NCI-H1092 (cell line): Measurements from ENCODE around the gene CHTF18.
"Not testable (repeated sequence)": the region's sequence is repeated elsewhere in the genome, so short reads cannot be mapped to it uniquely, and the experiment has no call there.

Experiments
- DNase-seq: peaks from one replicate; lab custom pipeline; 2025; lab: John Stamatoyannopoulos, UW

Gene CHTF18

GRCh38 chr16:776298-776697 is 12.1 kb upstream of the CHTF18 start:
- DNase-seq = not testable (repeated sequence)

DNA sequence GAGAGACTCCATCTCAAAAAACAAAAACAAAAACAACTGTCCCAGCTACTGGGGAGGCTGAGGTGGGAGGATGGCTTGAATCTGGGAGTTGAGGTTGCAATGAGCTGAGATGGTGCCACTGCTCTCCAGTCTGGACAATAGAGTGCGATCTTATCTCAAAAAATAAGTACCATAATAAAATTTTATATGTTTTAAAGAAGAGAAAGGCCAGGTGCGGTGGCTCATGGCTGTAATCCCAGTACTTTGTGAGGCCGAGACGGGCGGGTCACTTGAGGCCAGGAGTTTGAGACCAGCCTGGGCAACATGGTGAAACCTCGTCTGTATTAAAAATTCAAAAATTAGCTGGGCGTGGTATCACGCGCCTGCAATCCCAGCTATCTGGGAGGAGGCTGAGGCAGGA is 11.6 kb upstream of the CHTF18 start:
- no peak for DNase-seq

- no peak for DNase-seq
These were observed 10.6 kb upstream of the CHTF18 start for GRCh38 chr16:777826-778225.

DNA sequence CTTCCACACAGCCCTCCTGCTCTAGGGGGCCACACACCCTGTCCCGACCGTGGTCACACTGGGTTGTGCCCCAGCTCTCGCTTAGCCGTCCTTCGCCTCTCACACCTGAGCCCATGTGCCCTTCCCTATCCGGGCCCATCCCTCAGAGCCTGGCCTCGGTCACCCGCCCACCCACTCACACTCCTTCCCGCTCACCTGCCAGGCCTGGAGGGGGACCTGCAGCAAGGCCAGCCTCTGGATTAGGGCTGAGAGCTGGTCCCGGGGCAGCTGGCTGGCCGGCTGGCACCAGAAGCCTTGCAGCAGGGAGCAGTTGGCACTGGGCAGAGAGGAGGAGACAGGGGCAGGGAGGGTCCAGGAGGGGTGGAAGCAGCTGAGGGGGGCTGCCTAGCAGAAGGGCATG is 10.0 kb upstream of the CHTF18 start:
- DNase-seq = no peak

- DNase-seq = no peak
These were observed 9.4 kb upstream of the CHTF18 start for GRCh38 chr16:778909-779527.

- DNase-seq = no peak
These were observed 8.9 kb upstream of the CHTF18 start for GRCh38 chr16:779561-779960.

DNA sequence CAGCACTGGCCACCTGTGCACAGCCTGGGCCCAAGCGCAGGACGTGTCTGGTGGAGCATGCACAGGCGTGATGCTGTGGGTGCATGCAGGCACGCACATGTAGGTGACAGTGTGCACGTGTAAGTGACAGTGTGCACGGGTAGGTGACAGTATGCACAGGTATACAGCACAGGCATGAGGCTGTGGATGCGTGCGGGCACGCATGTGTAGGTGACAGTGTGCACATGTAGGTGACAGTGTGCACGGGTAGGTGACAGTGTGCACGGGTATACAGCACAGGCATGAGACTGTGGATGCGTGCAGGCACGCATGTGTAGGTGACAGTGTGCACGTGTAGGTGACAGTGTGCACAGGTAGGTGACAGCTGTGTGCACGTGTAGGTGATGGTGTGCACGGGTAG is 8.1 kb upstream of the CHTF18 start:
- no peak for DNase-seq

- no peak for DNase-seq
These were observed 6.9 kb upstream of the CHTF18 start for GRCh38 chr16:781346-782010.

- no peak for DNase-seq
These were observed 6.2 kb upstream of the CHTF18 start for GRCh38 chr16:782258-782657.

- DNase-seq = peak; percentile 56
These were observed 5.5 kb upstream of the CHTF18 start for GRCh38 chr16:782766-783403.

GRCh38 chr16:783404-784161 is 4.8 kb upstream of the CHTF18 start:
- no peak for DNase-seq

DNA sequence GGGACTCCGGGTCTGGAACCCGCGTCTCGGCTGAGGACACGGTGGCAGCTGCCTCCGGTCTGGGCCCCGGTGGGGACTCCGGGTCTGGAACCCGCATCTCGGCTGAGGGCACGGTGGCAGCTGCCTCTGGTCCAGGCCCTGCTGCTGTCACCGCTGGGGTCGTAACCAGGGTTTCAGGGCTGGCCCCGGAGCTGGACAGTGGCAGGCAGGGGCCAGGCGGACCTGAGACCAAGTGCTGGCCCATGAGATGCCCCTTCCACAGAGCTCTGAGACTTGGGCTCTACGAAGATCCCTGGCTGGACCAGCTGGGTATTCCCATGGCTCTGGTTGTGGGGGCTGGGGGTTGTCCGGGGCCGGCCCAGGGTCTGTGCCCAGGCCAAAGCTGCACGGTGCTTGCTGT is 4.0 kb upstream of the CHTF18 start:
- DNase-seq = no peak

GRCh38 chr16:785563-786535 is 2.6 kb upstream of the CHTF18 start:
- DNase-seq = peak; percentile 21

DNA sequence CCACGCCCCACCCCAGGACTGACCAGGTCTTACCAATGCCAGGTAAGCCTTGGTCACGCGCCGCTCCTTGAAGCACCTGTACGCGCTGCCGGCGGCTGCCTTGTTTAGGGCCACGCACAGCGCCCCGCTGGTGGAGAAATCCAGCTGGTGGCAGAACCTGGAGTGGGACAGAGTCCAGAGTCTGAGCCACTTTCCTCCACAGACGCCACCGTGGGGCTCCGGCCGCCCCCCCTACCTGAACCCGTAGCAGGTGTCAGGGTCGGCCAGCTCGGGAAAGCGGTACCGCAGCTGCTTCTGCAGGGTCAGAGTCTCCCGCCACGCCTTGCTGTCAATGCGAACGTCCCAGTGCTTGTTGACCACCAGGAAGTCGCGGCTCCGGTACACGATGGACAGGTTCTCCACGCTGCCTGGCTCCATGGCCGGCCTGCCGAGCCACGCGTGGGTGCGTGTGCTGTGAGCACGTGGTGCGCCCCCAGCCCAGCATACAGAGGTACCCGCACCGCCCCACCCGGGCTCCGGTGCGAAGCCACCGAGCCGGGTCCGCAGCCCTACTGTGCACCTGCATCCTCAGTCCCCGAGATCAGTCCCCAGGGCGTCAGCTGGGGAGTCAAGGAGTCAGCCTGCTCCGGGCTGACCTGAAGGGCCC is 976 bp upstream of the CHTF18 start:
- DNase-seq = no peak

DNA sequence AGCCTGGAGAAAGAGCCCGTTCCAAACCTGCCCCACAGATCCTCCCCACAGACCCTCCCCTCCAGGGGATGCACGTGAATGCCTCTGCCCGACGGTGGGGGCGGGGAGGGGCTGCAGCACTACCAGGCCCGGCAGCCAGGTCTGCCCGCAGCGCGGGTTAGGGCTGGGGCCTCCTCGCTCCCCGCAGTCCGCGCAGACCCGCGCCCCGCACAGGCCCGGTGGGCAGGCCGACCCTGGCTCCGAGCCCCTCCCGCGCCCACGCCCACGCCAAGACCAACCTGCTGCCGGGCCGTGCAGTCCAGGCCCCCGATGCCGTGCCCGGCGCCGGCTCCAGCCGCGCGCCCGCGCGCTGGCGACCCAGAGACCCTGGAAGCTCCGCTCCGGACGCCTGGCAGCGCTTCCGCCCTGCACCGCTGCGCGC is 432 bp upstream of the CHTF18 start, which contains the start of gene RPUSD1:
TSS of gene RPUSD1 (minus strand) at position 404 of the 421 bp plus-strand sequence. CDS start 644 bp downstream, outside the sequence.
- DNase-seq = no peak

DNA sequence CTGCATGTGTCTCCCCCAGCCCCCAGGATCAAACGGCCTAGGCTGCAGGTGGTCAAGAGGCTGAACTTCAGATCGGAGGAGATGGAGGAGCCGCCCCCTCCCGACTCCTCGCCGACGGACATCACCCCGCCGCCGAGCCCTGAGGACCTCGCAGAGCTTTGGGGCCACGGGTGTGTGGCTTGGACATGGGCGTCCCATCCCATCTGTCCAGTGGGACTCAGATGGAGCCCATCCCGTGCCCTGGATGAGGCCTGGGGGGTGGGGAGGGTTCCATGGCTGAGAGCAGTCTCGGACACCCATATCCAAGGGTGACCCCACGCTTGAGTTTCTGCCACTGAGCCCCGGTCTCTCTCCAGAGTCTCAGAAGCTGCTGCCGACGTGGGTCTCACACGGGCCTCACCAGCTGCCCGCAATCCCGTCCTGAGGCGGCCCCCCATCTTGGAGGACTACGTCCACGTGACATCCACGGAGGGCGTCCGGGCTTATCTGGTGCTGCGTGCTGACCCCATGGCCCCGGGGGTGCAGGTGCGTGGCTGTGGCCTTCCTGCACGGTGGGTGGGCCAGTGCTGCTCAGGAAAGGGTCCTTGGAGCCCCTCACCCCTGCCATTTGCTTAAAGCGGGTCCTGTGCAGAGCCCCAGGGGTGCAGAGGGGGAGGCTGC is 901 bp downstream of the CHTF18 start:
- DNase-seq = no peak

DNA sequence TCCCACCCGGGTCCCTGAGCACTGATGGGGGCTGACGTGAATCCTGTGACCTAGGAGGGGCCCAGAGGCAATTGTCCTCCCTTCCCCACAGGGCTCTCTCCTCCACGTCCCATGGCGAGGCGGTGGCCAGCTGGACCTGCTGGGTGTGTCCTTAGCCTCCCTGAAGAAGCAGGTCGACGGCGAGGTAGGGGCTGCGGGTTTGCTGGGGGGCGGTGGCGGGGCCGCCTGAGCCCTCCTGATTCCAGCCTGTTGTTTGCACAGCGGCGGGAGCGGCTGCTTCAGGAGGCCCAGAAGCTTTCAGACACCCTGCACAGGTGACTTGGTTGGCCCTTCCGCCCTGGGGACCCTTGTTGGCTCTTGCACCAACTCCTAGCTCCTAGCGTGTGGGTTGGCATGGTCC is 1.7 kb downstream of the CHTF18 start:
- no peak for DNase-seq

- no peak for DNase-seq
These were observed 2.7 kb downstream of the CHTF18 start for GRCh38 chr16:791131-791530.

DNA sequence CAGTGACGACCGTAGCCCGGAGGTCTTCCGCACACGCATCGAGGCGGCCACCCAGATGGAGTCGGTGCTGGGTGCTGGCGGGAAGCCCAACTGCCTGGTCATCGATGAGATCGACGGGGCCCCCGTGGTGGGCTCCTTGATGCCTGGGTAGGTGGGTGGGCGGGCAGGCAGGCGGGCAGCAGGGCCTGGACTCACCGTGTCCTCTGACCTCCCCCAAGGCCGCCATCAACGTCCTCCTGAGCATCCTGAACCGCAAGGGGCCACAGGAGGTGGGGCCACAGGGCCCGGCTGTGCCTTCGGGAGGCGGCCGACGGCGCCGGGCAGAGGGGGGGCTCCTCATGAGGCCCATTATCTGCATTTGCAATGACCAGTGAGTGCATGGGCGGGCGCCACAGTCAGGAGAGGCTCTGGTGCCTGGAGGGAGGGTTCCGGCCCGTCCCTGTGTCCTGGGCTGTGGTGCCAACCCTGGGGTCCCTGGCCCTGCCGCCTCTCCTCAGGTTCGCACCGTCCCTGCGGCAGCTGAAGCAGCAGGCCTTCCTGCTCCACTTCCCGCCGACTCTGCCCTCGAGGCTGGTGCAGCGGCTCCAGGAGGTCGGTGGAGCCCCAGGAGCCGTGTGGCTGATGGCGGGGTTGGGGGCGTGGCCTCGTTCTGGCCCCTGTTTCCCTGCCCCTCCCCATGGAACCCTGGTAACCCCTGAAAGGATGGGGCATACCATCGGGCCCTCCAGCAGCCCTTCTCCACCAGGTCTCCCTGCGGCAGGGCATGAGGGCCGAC is 4.0 kb downstream of the CHTF18 start:
- no peak for DNase-seq

DNA sequence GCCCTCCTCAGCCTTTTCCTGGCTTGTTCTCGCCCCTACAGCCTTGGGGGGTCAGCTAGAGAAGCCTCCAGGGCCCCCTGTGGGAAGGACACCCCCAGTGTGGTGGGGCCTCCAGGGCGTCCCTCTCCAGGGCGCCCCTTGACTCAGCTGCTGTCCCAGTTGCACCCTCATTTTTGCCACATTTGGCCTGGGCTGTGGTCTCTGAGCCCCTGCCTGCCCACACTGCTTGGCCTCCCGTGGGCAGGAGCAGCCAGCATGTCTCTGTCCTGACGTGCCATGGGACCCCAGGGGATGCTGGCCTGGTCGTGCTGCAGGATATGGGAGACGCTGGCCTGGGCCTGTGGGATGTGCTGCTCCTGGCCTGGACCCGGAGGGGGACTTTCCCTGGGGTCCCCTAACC is 5.0 kb downstream of the CHTF18 start:
- DNase-seq = no peak
